ENCODE data around the gene TP53TG5.

The TP53TG5 gene

GRCh38 chr20:45339084-45339483, 39.0 kb downstream of the TP53TG5 start:
- Histone ChIP-seq H3K4me2 (ENCODE audit: low read length) (no peak overlapping the region), H3K4me1 (ENCODE audit: control insufficient read depth, low read depth, low read length) (peaks cover 51% of the 10 kb centered on the region), H3K9ac (ENCODE audit: low read length) (no peak overlapping the region), H2BK15ac (replicated peaks; ENCODE audit: low read depth) (no peak overlapping the region), H3K18ac (ENCODE audit: low read length) (no peak overlapping the region), H2BK5ac (ENCODE audit: low read length) (no peak overlapping the region), H3K27ac (ENCODE audit: low read depth, low read length) (peak overlapping the region; percentile 6), H3K79me1 (ENCODE audit: low read length) (peaks cover 37% of the 10 kb centered on the region), H4K8ac (ENCODE audit: low read depth, low read length) (no peak overlapping the region), H3K36me3 (ENCODE audit: control insufficient read depth, insufficient read depth, low read length) (no peaks in the 10 kb centered on the region), H3K23ac (ENCODE audit: low read length) (no peak overlapping the region), H2AK5ac (ENCODE audit: low read length) (peak overlapping the region; percentile 56), H3K27me3 (ENCODE audit: insufficient read depth, low read length, poor library complexity) (no peaks in the 10 kb centered on the region), H3K4me3 (ENCODE audit: low read length) (no peak overlapping the region), H4K5ac (ENCODE audit: low read length) (no peak overlapping the region), H3K79me2 (ENCODE audit: control insufficient read depth, insufficient read depth, low read length) (peaks cover 52% of the 10 kb centered on the region), H3K56ac (ENCODE audit: low read length) (peak overlapping the region; percentile 62), H3K4ac (ENCODE audit: low read depth, low read length) (no peak overlapping the region), H2BK120ac (ENCODE audit: low read depth, low read length) (no peak overlapping the region)
- DNase-seq: no peak
- WGBS (ENCODE audit: extremely low coverage, insufficient coverage, low lambda C conversion rate): no CpG with 5 or more reads among the region's 6 CpGs

GRCh38 chr20:45338121-45339030, 39.7 kb downstream of the TP53TG5 start:
- no peak overlapping the region for H2BK15ac ChIP-seq (replicated peaks; ENCODE audit: low read depth)
- H3K18ac ChIP-seq (ENCODE audit: low read length): peak overlapping the region; percentile 29
- H3K36me3 ChIP-seq (ENCODE audit: control insufficient read depth, insufficient read depth, low read length): no peaks in the 10 kb centered on the region
- no peak overlapping the region for H4K5ac ChIP-seq (ENCODE audit: low read length)
- H3K4ac ChIP-seq (ENCODE audit: low read depth, low read length): no peak overlapping the region
- H3K4me2 ChIP-seq (ENCODE audit: low read length): peak overlapping the region; percentile 12
- WGBS (ENCODE audit: extremely low coverage, insufficient coverage, low lambda C conversion rate): no CpG with 5 or more reads among the region's 11 CpGs
- no peak overlapping the region for H2BK5ac ChIP-seq (ENCODE audit: low read length)
- H3K9ac ChIP-seq (ENCODE audit: low read length): peak overlapping the region; percentile 38
- peaks cover 37% of the 10 kb centered on the region for H3K79me1 ChIP-seq (ENCODE audit: low read length)
- peak overlapping the region; percentile 67 for H2AK5ac ChIP-seq (ENCODE audit: low read length)
- no peak overlapping the region for H2BK120ac ChIP-seq (ENCODE audit: low read depth, low read length)
- H4K8ac ChIP-seq (ENCODE audit: low read depth, low read length): no peak overlapping the region
- H3K79me2 ChIP-seq (ENCODE audit: control insufficient read depth, insufficient read depth, low read length): peaks cover 49% of the 10 kb centered on the region
- peak overlapping the region; percentile 29 for H3K27ac ChIP-seq (ENCODE audit: low read depth, low read length)
- H3K4me3 ChIP-seq (ENCODE audit: low read length): no peak overlapping the region
- H3K23ac ChIP-seq (ENCODE audit: low read length): peak overlapping the region; percentile 37
- H3K27me3 ChIP-seq (ENCODE audit: insufficient read depth, low read length, poor library complexity): no peaks in the 10 kb centered on the region
- peak overlapping the region; percentile 62 for H3K56ac ChIP-seq (ENCODE audit: low read length)
- H3K4me1 ChIP-seq (ENCODE audit: control insufficient read depth, low read depth, low read length): peaks cover 44% of the 10 kb centered on the region
- DNase-seq: peak; percentile 57

GRCh38 chr20:45337367-45338120, 40.6 kb downstream of the TP53TG5 start:
- peaks cover 46% of the 10 kb centered on the region for H3K79me2 ChIP-seq (ENCODE audit: control insufficient read depth, insufficient read depth, low read length)
- peak overlapping the region; percentile 29 for H3K27ac ChIP-seq (ENCODE audit: low read depth, low read length)
- no peak overlapping the region for H3K4me3 ChIP-seq (ENCODE audit: low read length)
- DNase-seq: peak; percentile 91
- peak overlapping the region; percentile 38 for H3K9ac ChIP-seq (ENCODE audit: low read length)
- no peak overlapping the region for H4K8ac ChIP-seq (ENCODE audit: low read depth, low read length)
- no peak overlapping the region for H3K4ac ChIP-seq (ENCODE audit: low read depth, low read length)
- no peak overlapping the region for H2BK120ac ChIP-seq (ENCODE audit: low read depth, low read length)
- peaks cover 36% of the 10 kb centered on the region for H3K4me1 ChIP-seq (ENCODE audit: control insufficient read depth, low read depth, low read length)
- H2AK5ac ChIP-seq (ENCODE audit: low read length): peak overlapping the region; percentile 67
- peaks cover 3% of the 10 kb centered on the region for H3K36me3 ChIP-seq (ENCODE audit: control insufficient read depth, insufficient read depth, low read length)
- H2BK5ac ChIP-seq (ENCODE audit: low read length): no peak overlapping the region
- WGBS (ENCODE audit: extremely low coverage, insufficient coverage, low lambda C conversion rate): no CpG with 5 or more reads among the region's 15 CpGs
- H2BK15ac ChIP-seq (replicated peaks; ENCODE audit: low read depth): no peak overlapping the region
- H3K18ac ChIP-seq (ENCODE audit: low read length): peak overlapping the region; percentile 29
- H3K27me3 ChIP-seq (ENCODE audit: insufficient read depth, low read length, poor library complexity): no peaks in the 10 kb centered on the region
- no peak overlapping the region for H4K5ac ChIP-seq (ENCODE audit: low read length)
- H3K4me2 ChIP-seq (ENCODE audit: low read length): no peak overlapping the region
- H3K23ac ChIP-seq (ENCODE audit: low read length): peak overlapping the region; percentile 37
- H3K56ac ChIP-seq (ENCODE audit: low read length): peak overlapping the region; percentile 17
- peaks cover 35% of the 10 kb centered on the region for H3K79me1 ChIP-seq (ENCODE audit: low read length)

- Histone ChIP-seq H3K79me1 (ENCODE audit: low read length) (peaks cover 35% of the 10 kb centered on the region), H3K4ac (ENCODE audit: low read depth, low read length) (no peak overlapping the region), H3K4me1 (ENCODE audit: control insufficient read depth, low read depth, low read length) (peaks cover 36% of the 10 kb centered on the region), H3K56ac (ENCODE audit: low read length) (peak overlapping the region; percentile 22), H2BK15ac (replicated peaks; ENCODE audit: low read depth) (no peak overlapping the region), H3K79me2 (ENCODE audit: control insufficient read depth, insufficient read depth, low read length) (peaks cover 46% of the 10 kb centered on the region), H3K4me3 (ENCODE audit: low read length) (no peak overlapping the region), H4K5ac (ENCODE audit: low read length) (no peak overlapping the region), H3K4me2 (ENCODE audit: low read length) (no peak overlapping the region), H3K9ac (ENCODE audit: low read length) (no peak overlapping the region), H3K36me3 (ENCODE audit: control insufficient read depth, insufficient read depth, low read length) (peaks cover 4% of the 10 kb centered on the region), H3K23ac (ENCODE audit: low read length) (peak overlapping the region; percentile 17), H2AK5ac (ENCODE audit: low read length) (no peak overlapping the region), H3K27me3 (ENCODE audit: insufficient read depth, low read length, poor library complexity) (no peaks in the 10 kb centered on the region), H2BK120ac (ENCODE audit: low read depth, low read length) (no peak overlapping the region), H4K8ac (ENCODE audit: low read depth, low read length) (no peak overlapping the region), H2BK5ac (ENCODE audit: low read length) (no peak overlapping the region), H3K18ac (ENCODE audit: low read length) (peak overlapping the region; percentile 55), H3K27ac (ENCODE audit: low read depth, low read length) (no peak overlapping the region)
- DNase-seq: no peak
- WGBS (ENCODE audit: extremely low coverage, insufficient coverage, low lambda C conversion rate): no CpG with 5 or more reads among the region's 11 CpGs
Measured at GRCh38 chr20:45336530-45337366, 41.4 kb downstream of the TP53TG5 start.

- H3K36me3 ChIP-seq (ENCODE audit: control insufficient read depth, insufficient read depth, low read length): peaks cover 8% of the 10 kb centered on the region
- no peak overlapping the region for H2BK5ac ChIP-seq (ENCODE audit: low read length)
- no peak overlapping the region for H2AK5ac ChIP-seq (ENCODE audit: low read length)
- H3K27ac ChIP-seq (ENCODE audit: low read depth, low read length): no peak overlapping the region
- no peak overlapping the region for H3K18ac ChIP-seq (ENCODE audit: low read length)
- no peak overlapping the region for H2BK15ac ChIP-seq (replicated peaks; ENCODE audit: low read depth)
- no peak for DNase-seq
- no peak overlapping the region for H3K56ac ChIP-seq (ENCODE audit: low read length)
- H3K79me1 ChIP-seq (ENCODE audit: low read length): no peaks in the 10 kb centered on the region
- no peak overlapping the region for H4K8ac ChIP-seq (ENCODE audit: low read depth, low read length)
- no peak overlapping the region for H3K4me2 ChIP-seq (ENCODE audit: low read length)
- H3K4me3 ChIP-seq (ENCODE audit: low read length): no peak overlapping the region
- no peaks in the 10 kb centered on the region for H3K27me3 ChIP-seq (ENCODE audit: insufficient read depth, low read length, poor library complexity)
- H3K4me1 ChIP-seq (ENCODE audit: control insufficient read depth, low read depth, low read length): no peaks in the 10 kb centered on the region
- H3K79me2 ChIP-seq (ENCODE audit: control insufficient read depth, insufficient read depth, low read length): no peaks in the 10 kb centered on the region
- H2BK120ac ChIP-seq (ENCODE audit: low read depth, low read length): no peak overlapping the region
- no peak overlapping the region for H3K9ac ChIP-seq (ENCODE audit: low read length)
- no CpG with 5 or more reads among the region's 3 CpGs for WGBS (ENCODE audit: extremely low coverage, insufficient coverage, low lambda C conversion rate)
- H4K5ac ChIP-seq (ENCODE audit: low read length): no peak overlapping the region
- H3K4ac ChIP-seq (ENCODE audit: low read depth, low read length): no peak overlapping the region
- H3K23ac ChIP-seq (ENCODE audit: low read length): no peak overlapping the region
Measured at GRCh38 chr20:45330476-45330875, 47.6 kb downstream of the TP53TG5 start.
